NCI-H2227 treated with DMSO at 0.1 percent for 48 hours (cell line): ENCODE measurements around the gene LRRC18.

ENCODE experiments used
- DNase-seq: peaks from one replicate; lab custom pipeline; 2025; lab: John Stamatoyannopoulos, UW

LRRC18 gene

DNA sequence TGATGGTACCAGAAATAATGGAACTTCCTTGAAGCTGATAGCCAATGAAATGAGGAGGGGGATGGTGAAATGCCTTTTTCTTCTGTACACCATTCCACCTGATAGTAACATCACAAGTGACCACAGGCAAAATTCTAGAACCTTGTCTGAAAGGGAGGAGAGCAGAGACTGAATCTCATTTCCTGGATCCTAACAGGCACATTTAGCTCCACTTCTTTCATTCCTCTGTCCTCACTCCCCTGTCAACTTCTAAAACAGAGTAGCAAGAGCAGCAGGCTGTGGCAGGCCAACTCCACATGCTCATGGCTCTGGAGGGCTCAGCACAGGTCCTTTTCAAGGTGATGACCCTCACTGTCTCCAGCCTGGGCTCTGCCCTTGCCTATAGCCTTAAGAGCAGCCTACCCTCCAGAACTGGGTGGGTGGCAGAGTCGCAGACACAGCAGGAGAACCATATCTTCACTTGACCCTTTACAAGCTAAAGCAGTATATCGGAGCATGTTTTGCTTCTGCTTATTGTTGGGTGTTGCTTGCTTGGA lies at the start of gene LRRC18:
Gene LRRC18, minus strand, starts transcription at position 51 of the 536 bp plus-strand sequence. CDS start 25,685 bp downstream, outside the sequence.
- no peak for DNase-seq

DNA sequence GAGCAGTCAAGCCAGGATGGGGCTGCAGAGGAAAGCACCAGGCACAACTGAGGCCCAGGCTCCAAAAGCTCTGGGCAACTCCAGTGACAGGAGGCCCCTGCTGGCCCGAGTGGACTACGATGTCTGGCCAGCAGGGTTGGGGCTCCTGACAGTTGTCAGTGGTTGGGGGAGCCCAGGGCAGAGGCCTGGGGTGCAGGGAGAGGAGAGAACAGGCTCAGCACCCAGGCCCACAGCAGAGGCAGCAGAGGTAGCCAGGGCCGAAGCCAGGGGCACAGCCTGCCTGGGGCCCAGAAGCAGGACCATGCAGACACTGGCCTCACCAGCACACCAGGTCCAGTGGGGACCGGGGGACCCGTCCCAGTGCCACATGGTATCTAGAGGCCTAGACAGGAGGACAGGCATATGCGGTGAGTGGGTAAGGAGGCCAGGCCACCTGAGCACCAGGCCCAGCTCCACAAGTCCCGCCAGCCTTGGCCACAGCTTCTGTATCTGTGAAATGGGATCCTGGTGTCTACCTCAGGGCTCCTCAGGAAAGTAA lies 46.0 kb upstream of the LRRC18 start:
- DNase-seq: no peak

DNA sequence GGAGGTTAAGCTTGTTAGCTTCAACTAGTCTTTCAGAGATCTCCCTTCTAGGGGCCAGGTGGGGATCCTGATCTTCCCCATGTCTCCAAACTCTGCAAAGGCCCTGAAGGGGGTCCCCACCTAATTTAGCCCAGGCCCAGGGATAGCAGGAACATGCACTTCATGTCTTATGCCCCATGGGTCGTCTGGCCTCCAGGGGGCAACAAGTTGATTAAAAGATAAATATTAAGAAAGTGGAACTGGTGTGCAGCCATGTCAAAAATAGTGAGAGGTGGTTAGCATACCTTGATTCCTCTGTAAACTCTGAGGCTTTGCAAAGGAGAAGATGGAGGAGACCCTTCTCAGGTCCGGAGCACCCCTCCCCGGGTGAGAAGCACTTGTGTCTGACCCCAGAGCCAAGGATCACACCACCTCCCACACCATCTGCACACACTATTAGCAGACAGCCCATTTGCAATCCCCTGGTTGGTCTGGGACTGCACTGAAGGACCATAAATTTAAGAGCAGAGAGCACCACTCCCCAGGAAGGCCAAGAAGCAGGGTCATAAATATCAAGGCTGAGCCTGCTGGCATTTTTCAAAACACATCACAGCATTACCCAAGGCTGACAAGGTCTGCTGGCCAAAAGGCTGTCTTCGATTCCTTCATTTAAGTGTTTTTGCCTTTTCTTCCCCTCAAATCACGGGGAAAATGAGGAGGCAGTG lies 44.2 kb upstream of the LRRC18 start:
- no peak for DNase-seq

DNA sequence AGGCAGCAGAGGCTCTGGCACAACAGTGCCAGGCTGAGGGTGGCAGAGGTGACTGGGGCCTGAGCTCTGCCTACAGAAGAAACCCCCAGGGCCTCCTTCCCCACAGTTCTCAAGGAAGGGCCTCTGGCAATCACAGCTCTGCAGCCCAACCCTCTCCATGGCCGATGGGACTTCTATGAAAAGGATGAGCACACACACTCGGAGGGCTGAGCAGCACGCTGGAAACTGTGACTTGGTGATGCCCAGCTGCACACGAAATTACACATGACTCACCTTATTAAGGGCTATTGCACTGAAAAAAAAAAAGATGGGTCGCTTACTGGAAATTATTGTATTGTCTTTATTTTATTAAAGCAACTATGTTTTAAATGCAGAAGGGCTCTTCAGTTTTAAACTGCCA lies 42.9 kb upstream of the LRRC18 start:
- no peak for DNase-seq

DNA sequence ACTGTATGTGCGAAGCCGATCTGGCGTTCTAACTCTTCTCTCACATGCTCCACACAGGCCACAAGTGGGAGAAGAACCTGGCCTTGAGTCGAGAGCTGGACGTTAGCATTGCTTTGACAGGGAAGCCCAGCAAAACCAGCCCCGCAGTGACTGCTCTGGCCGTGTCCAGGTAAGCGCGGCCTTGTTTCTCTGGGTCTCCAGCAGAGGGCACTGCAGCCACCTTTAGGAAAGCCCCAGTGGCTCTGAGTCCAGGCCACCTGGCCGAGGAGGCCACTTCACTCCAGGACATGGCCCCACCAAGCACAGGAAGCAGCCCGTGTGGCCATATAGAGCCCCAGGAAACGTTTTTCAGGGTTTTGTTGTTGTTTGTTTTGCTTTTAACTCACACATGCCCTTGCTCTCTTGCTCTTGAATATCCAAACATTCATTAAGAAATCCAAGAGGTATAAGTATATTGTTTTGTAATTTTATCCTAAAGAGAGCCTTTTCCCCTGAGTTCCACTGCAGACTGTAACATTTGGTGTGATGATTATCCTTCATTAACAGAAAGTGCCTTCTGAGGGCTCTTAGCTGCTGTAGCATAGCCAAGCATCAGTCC lies 41.8 kb upstream of the LRRC18 start:
- no peak for DNase-seq

DNA sequence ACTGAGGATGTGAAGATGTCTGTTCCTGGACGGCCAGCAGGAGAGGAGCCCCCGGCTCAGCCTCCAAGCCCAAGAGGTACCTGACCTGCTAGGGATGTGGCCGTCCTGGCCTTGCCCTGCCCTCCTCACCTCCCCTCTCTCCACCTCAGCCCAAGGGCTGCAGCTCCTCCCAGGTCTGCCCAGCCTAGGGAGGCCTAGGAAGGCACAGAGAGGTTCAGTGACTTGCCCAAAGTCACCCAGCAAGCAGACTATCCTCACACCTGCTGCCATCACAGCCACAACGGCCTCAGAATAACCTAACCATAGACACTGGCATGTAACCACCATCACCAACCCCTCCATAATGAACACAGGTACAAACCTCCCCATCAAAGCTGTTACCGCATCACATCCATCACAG lies 38.7 kb upstream of the LRRC18 start:
- DNase-seq: no peak

DNA sequence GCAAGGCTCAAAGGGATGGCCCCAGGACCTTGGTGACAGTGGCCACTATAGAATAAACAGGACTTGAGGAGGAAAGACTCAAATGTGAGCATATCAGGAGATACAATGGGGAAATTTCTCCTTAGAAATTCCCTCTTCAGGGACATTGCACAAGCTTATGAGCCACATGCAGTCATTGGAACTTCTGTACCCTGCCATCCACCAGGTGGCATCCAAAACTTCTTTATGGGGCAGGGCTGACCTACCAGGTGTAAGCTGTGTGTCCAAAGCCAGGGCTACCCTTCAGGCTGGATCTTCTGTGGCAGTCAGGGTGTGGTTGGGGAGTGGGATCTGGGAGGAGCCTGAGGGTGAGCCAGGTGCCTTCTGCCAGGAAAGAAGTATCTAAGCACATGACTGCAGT lies 36.6 kb upstream of the LRRC18 start:
- DNase-seq: no peak

DNA sequence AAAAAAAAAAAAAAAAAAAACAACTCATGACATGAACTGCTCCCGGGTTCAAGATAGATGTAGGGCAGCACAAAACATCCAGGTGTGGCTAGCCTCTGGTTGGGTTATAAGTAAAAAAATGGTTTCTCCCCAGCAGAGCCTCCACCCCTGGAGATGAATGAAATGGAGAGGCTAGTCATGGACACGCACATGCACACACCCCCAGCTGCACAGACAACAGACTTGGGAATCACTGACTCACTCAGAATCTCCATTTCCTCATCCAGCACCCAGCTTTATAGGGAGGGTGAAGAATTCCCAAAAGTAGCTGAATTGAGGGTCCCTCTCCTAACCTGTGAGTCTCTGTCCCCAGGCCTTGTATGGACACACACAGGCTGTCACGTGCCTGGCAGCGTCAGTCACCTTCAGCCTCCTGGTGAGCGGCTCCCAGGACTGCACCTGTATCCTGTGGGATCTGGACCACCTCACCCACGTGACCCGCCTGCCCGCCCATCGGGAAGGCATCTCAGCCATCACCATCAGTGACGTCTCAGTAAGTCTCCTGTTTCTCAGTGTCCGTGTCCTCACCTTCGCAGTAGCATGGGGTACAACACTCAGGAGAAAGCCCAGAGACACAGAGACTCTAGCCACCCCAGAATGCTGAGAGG lies 35.0 kb upstream of the LRRC18 start:
- no peak for DNase-seq

DNA sequence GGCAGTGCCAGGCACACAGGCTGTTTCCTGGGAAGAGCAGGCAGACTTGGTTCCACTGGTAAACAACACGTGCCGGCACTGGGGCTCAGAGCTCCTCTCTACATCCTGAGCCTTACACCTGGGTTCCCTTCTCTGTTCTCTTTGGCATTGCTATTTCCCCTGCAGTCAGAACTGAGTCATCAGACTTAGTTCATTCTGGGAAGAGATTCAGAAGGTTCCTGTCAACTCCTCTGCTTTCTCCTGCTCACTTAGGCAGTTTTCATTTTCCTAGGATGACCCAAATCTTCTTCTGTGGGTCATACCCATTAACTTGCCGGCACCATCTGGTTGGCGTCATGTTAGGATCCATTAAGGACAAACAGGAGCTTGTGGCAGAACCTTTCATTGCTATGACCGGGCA lies 33.4 kb upstream of the LRRC18 start:
- no peak for DNase-seq

DNA sequence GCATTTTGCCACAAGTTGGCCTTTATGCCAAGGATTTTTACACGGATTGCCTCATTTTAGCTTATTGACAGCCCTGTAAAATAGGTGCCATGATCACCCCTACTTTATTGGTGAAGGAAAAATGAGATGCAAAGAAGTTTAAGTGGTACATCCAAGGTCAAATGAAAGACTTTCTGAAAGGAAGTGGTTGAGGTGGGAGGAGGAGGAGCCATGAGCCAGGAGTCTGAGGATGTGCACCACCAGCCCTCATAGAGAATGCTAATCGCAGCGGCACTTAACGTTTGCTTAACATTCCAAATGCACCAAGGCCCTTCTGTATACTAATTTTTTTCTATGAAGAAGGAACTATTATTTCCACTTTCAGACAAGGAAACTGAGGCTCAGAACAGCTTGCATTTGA lies 31.0 kb upstream of the LRRC18 start:
- no peak for DNase-seq

DNA sequence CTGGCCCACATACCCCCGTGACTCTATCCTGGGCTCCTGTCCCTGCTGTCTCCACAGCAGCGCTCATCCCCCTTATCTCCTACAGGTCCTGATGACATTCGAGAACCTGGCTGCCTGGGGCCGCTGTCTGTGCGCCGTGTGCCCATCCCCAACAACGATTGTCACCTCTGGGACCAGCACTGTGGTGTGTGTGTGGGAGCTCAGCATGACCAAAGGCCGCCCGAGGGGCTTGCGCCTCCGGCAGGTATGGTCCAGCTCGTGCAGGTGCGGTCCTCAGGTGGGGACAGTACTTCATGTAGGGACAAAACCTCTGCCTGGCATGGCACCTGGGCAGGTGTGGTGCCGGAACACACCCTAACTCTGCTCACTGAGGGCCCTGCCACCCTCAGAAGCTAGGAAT lies 30.4 kb upstream of the LRRC18 start:
- no peak for DNase-seq

DNA sequence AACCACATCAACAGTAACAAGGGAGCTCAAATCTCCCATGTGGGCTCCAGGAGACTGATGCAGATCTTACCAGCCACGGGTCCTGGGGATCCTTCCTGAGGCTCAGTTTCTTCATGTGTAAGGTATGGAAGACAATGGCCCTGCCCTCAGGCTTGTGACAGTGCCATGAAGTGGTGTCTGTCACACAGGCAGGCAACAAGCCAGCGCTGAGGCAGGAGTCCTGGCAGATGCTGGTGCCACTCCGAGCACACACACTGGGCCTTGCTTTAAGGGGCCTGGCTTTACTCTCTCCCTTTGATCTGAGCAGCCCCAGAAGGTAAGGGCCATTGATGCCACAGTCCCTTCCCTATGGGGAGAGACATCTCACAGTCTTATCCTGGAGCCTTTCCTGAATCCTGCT lies 28.4 kb upstream of the LRRC18 start:
- no peak for DNase-seq

DNA sequence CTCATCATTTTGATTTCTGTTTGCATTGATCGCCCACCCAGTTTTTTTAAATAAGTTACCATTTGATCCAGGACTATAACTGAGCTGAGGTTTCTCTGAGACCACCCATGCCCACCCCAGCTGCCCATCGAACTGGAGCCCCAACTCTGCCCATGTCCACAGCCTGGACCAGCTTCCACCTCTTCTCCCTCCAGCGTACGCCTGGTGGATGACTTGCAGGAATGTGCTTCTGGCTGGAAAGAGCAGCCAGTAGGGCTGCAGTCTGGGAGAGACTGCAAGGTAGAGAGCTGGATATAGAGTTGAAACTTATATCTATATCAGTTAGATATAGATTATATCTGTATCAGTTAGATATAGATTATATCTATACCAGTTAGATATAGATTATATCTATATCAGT lies 25.8 kb upstream of the LRRC18 start:
- no peak for DNase-seq

DNA sequence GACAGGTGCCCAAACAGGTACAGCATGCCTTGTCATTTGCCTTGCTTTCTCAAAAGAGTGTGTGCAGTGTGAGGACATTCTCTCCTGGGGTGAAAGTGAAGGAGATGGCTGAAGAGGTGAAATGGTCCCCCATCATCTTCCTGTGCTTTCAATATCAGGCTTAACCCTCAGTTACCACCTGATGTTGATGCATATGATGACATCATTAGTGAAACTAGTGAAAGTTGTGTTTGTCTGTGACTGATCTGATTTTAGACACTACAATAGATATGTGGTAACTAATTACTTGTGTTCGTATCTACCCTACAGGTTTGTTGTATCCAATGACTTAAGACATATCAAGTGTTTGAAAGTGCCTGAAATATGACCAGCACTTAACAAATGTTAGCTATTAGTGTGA lies 24.4 kb upstream of the LRRC18 start:
- no peak for DNase-seq

DNA sequence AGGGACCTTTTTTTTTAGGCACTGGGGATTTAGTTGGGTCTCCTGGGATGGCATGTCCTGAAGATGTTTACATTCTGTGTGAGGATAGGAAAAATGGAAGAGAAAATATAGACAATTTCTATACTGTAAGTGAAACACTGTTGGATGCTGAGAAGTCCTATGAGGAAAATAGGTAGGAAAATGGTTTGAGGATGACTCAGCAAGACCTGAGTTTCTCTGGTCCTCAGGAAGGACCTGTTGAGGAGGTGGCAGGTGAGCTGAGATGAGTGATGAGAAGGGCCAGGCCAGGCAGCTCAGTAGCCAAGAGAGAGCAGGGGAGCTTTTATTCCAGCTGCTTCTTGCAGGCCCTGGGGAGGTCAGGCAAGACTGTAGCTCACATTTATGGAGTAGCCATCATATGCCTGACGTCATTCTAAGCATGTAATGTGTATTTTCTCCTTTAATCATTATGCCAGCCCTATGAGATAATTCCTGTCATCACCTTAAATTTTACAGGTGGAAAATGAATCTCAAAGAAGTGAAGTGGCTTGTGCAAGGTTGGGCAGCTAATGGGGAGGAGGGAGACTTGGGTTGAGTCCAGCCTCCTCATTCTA lies 19.1 kb upstream of the LRRC18 start:
- DNase-seq: no peak

DNA sequence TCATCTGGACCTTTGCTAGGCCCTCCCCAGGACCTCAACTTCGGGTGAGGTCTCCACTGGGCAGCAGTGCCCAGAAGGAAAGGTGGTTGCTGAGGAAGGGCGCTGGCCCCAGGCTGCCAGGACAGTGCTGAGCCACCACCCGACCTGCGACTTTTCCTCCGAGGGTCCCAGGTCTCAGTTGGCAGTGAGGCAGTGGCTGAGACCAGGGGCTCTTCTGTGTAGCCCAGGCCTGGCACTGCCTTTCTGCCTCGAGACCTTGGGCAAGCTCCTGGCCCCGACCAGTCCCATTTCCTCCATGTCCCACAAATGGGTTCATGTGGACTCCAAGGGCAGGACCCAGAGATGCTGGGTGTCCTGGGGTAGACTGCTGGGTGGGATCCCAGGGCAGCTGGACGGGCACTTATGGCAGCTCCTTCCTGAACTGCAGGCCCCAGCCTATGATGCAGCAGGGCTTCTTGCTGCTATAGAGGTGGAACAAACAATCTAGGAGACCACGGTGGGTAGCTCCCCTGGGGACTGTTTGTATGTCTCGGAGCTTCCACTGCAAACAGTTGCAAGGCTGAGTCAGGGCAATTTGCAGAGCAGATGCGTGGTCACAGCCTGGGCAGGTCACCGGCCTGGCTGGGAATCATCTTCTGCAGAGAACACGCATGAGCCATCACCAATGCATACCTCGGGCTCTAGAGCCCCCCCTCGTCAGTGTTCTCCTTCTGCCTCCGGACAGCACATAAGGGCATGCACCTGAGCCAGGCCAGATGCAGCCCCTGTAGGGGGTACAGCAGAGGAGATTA lies 17.9 kb upstream of the LRRC18 start:
- no peak for DNase-seq

DNA sequence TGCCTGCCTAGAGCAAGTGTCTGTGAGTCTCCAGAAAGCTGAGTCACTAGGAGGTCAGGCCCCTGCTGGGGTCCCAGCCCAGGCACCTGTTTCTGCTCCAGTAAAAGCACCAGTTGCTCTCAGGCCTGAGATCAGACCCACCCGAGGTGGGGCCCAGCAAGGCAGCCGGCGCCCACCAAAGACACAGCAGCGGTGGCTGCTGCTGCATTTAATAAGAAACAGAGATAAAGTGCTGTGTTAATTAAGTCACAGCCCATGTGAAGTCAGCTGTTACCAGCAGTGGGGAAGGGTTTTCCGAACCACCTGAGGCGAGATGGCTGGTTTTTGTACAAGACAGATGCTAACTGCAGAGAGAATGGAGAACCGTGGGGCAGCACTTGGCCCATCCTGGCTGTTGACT lies 12.1 kb upstream of the LRRC18 start:
- DNase-seq: no peak

DNA sequence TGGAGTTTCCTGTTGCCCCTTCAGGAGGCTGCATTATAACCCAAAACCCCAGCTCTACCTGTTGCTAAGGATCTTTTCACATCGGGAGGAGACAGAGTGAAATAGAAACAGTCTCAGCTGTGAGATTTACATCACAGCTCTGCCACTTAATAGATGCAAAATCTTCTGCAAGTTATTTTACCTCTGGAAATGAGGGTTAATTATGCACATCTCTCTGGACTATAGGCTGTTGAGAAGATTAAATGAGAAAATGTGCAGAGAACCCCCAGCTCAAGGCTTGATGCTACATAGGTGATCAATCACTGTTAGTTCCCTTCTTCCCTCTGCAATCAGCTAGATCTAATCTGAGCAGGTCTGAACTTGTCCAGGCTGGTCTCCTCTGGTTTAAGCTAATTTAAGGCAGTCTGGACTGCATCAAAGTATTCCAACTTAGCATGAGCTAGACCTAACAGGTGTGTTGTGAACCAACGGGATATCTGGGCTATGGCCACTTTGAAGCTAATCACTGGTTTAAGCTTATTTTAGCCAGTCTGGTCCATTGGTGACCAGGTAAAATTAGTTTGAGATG lies 8.9 kb upstream of the LRRC18 start:
- DNase-seq: no peak

DNA sequence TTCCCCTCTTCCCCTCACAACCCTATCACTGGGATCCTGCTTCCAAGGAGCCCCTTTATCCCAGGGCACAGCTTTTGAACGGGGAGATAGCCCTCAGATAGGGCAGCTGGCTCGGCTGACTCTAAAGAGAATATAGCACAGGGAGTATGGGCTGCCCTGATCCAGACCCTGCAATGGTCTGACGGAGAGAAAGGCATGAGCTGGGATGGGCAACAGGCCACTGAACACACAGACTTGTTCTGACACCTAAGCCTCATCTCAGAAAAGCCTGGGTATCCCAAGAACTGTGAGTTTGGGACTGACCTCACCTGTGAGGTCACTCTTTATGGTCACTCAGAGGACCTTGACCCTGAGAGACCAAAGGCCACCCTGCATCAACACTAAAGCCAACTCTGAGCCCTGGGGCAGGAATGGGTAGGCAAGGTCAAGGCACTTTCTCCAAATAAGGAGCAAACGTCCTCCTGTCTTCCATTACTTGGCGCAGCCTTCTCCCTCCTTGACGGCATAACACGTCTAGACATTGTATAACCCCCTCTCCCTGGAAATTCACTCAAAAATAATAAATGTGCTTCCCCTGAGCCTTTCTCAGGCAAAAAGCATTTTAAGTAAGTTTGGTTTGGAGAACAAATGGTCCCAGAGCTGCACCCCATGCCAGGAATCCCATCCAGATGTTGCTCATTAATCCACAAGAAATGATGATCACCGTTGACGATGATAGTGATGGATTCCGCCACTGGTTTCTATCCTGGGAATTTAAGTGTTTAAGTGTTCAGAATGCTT lies 8.2 kb upstream of the LRRC18 start:
- DNase-seq: no peak

DNA sequence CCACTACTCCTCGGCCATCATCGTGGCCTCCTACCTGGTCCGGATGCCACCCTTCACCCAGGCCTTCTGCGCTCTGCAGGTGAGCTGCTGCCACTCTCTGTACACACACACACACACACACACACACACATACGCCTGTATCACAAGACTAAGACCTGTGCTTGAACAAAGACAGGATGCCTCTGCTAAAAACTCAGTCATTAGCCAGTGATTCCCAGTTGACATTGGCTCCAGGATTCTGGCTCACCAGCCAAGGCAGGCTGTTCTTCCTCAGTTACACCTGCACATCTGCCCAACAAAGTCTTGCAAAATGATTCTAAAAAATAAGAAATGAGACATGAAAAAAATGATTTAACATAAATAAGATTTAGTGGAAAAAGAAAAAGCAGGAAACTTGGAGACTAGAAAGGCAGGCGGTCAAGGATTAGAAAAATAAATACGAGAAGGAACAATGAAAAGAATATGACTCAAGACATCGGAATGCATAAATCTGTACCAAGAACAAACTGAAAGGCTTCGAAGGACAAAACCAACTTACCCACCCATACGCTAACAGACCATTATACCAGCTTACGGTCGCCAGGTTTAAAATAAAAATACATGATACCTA lies 7.4 kb upstream of the LRRC18 start:
- no peak for DNase-seq
